Activated CD4-positive, alpha-beta T cell treated with anti-CD3 and anti-CD28 coated beads, Interleukin-2, amount 50 U/mL, for 24 hours (primary cell): ENCODE measurements around the gene MSRB1.
"Not testable (repeated sequence)": the region's sequence is repeated elsewhere in the genome, so short reads cannot be mapped to it uniquely, and the experiment has no call there.

Experiments
- DNase-seq, 2 donors: peaks; one replicate each; pipeline ENCODE4 v3.0.0-alpha.2; 2020; ENCODE audit warnings: low read depth in 1 of 2, low spot score in 1 of 2

Gene MSRB1

DNA sequence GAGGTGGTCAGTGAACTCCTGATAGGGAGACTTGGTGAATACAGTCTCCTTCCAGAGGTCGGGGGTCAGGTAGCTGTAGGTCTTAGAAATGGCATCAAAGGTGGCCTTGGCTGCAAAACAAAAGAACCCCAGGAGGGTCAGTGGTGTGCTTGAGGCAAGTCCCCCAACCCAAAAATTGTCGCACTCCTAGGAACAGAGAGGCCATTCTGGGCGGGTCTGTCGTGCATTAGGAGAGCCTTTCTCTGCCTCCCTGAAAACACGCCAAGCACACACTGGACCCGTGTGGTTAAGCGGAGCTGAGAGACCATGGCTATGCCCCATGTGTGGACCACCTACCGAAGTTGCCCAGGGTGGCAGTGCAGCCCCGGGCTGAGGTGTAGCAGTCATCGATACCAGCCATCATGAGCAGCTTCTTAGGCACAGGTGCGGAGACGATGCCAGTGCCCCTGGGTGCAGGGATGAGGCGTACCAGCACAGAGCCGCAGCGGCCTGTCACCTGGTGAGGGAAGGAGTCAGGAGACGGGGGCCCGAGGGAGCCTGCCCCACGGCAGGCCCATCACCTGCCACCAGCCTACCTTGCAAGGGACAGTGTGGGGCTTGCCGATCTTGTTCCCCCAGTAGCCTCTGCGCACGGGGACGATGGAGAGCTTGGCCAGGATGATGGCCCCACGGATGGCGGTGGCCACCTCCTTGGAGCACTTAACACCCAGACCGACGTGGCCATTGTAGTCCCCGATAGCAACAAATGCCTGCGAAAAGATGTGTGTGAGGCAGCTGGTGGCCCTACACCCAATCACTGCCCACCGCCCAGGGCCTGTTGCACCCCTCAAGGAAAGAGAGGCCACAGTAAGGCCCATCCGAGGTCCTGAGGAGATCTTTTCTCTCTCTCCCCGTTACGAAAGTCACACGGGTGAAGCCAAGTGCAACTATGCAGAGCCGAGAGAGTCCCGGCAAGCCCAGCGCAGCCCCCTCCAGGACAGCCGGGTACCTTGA lies 19.5 kb upstream of the MSRB1 start:
- DNase-seq, result not testable (repeated sequence)

DNA sequence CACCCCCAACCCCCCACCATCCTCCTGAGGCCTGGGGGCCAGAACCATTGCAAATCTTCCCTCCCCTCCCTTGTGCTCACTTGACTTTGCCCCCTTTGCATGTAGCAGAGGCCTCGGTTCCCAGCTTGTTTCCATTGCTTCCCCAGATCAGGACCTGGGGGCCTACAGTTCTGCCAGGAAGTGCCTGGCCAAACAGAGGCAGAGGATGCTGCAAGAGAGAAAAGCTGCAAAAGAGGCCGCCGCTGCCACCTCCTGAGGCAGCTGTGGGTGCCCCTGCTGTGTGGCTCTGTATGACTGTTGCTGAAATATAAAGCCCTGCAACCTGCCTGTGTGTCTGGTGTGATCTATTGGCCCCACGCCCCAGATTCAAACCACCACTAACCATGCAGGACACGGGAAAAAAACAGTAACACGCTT lies 18.7 kb upstream of the MSRB1 start:
- no peak for DNase-seq

DNA sequence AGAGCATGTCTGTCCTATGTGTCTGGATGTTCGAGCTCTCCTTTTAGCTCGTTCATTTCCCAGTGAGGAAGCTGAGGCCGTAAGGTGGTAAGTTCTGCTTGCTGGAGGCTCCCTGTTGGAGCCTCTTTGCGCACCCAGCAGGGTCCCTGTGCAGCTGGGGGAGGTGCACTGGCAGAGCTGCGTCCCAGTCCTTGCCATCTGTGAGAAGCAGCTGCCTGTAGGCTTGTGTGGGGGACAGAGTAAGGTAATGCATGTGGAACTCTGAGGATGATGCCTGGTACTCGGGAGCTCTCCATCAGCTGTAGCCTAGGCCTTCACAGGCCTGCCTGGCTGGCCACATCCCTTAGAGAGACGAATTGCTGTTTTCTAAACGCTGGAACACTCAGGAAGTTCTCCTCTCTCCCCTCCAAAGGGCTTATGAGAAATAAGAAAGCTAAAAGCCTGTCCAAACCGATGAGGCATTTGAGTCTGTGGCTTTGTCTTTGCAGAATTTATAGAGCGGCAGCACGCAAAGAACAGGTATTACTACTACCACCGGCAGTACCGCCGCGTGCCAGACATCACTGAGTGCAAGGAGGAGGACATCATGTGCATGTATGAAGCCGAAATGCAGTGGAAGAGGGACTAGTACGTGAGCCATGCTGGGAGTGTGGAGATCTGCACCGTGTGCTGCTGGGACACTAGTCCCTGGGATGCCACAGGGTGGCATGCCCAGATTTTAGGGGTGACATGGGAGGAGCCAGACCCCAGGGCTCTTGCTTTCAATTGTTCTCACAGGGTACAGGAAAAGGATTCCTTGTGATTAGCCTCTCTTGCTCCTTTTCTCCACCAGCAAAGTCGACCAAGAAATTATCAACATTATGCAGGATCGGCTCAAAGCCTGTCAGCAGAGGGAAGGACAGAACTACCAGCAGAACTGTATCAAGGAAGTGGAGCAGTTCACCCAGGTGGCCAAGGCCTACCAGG lies 17.9 kb upstream of the MSRB1 start:
- peak; percentile 53 to 59 for DNase-seq

DNA sequence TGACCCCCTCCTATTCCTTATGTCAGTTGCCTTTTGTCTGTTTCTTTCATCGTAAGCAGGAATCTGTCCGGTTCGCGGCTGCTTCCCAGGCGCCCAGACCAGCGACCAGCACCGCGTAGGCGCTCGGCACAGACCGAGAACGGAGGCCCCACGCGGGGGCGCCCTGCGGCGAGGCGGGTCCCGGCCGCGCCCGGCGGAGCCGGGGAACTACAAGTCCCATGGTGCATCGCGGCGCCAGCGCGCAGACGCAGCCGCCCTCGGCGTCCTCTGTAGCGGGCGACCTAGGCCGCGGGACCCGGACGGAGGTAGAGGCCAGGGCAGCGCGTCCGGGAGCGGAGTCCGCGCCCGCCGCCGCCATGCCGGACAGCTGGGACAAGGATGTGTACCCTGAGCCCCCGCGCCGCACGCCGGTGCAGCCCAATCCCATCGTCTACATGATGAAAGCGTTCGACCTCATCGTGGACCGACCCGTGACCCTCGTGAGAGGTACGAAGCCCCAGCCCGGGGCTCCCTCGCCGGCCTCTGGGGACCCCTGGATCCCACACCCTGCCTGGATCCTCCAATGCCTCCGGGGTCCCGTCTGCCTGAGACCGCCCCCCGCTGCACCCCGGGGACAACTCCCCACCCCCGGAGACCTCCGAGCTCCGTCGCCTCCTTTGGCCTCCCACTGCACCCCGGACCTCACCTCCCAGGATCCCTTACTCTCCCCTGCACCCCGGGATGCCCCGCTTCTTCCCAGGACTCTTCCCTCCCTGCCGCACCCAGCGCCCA lies 16.5 kb upstream of the MSRB1 start, which contains the start of gene NDUFB10:
Gene NDUFB10 (plus strand): TSS at position 270 of the 771 bp plus-strand sequence. CDS start 87 bp downstream, at position 357.
- DNase-seq, result peak; percentile 78 to 87

DNA sequence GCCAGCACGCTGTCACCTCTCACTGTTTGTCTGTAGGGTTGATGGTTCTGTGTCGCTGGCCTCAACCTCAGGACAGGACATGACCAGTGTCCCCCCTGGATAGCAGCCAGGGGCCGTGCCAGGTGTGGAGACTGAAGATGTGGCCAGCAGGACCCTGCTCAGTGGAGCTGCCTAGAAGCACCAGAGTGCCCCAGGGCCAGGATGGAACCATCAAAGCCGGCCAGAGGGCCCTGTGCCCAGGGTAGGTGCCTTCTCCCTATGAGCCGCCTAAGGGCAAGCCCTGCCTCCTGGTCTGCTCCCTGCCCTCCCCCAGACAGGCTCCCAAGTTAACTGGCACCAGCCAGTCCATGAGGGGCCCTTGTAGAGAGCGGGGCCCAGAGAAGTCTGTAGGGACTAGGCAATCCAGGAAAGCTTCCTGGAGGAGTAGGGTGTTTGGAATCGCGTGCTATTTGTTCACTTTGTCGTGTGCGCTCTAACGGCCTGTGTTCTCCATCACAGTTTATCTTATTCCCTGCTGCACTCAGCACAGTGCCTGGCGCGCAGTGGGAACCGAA lies 15.8 kb upstream of the MSRB1 start:
- no peak for DNase-seq

DNA sequence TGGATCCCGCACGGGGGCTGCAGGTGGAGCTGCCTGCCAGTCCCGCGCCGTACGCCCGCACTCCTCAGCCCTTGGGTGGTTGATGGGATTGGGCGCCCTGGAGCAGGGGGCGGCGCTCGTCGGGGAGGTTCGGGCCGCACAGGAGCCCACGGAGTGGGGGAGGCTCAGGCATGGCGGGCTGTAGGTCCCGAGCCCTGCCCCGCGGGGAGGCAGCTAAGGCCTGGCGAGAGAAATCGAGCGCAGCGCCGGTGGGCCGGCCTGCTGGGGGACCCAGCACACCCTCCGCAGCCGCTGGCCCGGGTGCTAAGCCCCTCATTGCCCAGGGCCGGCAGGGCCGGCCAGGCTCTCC lies 15.1 kb upstream of the MSRB1 start:
- DNase-seq, result not testable (repeated sequence)

DNA sequence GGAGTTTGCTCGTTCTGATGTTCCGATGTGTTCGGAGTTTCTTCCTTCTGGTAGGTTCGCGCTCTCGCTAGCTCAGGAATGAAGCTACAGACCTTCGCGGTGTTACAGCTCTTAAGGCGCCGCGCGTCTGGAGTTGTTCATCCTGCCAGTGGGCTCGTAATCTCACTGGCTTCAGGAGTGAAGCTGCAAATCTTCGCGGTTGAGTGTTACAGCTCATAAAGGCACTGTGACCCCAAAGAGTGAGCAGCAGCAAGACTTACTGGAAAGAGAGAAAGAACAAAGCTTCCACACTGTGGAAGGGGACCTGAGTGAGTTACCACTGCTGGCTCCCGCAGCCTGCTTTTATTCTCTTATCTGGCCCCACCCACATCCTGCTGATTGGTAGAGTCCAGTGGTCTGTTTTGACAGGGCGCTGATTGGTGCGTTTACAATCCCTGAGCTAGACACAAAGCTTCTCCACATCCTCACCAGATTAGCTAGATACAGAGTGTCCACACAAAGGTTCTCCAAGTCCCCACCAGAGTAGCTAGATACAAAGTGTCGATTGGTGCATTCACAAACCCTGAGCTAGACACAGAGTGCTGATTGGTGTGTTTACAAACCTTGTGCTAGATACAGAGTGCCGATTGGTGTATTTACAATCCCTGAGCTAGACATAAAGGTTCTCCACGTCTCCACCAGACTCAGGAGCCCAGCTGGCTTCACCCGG lies 14.6 kb upstream of the MSRB1 start:
- not testable (repeated sequence) for DNase-seq

DNA sequence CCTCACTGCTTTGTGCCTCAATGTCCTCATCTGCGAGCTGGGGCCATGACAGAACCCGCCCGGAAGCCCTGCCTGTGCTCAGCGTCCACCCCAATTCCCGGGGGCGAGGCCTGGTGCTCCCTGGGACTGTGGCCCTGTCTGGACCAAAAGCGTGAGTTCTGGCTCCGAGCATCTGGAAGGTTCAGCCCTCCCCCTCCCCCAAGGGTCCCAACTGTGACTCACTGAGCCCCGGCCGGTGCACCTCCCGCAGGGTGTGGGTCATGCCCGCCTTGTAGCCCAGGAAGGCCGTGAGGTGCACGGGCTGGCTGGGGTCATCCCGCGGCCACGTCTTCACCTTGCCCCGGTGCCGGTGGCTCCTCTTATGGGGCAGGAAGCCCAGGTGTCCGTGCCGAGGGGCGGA lies 10.7 kb upstream of the MSRB1 start:
- no peak for DNase-seq

DNA sequence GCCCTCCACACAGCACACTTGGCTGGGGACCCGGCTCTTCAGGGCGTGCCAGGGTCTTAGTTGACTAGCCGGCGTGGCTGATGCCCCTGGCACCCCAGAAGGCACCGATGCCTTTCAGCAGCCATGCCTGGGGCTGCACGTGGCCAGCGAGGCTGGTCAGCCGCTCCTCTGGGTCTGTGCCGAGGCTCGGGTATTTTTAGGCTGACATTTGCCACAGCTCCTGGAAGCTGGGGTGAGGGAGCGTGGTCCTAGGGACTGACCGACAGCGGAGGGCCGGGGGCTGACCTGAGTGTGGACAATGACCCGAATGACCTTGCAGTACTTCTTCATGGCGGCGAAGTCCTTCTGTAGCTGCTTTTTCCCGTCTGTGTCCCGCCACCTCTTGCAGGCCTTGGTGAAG lies 7.6 kb upstream of the MSRB1 start:
- DNase-seq, result no peak

DNA sequence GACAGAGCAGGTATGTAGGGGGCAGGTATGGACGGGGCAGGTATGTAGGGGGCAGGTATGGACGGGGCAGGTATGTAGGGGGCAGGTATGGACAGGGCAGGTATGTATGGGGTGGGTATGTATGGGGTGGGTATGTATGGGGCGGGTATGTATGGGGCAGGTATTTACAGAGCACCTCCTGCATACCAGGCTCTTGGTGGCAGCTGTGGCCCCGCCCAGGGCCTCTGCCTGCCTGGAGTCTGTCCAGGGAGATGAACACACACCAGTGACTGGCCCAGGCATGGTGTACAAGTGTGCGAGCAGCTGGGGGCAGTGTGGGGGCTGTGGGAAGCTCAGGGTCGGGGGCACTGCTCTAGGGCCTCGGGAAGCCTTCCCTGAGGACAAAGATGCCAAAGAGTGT lies 7.0 kb upstream of the MSRB1 start:
- DNase-seq, result no peak

DNA sequence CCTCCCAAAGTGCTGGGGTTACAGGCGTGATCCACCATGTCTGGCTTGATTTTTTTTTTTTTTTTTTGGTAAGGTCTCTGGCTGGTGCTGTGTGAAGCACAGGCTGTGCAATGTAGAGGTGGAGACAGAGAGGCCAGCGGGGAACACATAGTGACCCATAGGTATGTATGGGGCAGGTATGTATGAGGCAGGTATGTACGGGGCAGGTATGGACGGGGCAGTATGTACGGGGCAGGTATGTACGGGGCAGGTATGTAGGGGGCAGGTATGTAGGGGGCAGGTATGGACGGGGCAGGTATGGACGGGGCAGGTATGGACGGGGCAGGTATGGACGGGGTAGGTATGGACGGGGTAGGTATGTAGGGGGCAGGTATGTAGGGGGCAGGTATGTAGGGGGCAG lies 6.5 kb upstream of the MSRB1 start:
- no peak for DNase-seq

DNA sequence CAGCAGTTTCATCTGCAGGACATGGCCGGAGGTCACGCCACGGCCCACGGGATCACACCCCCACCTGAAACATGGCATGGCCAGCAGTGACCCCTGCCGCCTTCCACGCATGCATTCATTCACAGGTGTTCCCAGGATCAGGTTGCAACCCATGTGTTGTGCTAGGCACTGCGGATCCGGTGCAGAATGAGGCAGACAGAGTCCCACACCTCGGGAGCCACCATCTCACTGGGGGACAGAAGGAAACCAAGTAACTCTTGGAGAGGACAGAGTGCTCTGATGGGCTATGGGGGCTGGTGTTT lies 4.3 kb upstream of the MSRB1 start:
- no peak for DNase-seq

DNA sequence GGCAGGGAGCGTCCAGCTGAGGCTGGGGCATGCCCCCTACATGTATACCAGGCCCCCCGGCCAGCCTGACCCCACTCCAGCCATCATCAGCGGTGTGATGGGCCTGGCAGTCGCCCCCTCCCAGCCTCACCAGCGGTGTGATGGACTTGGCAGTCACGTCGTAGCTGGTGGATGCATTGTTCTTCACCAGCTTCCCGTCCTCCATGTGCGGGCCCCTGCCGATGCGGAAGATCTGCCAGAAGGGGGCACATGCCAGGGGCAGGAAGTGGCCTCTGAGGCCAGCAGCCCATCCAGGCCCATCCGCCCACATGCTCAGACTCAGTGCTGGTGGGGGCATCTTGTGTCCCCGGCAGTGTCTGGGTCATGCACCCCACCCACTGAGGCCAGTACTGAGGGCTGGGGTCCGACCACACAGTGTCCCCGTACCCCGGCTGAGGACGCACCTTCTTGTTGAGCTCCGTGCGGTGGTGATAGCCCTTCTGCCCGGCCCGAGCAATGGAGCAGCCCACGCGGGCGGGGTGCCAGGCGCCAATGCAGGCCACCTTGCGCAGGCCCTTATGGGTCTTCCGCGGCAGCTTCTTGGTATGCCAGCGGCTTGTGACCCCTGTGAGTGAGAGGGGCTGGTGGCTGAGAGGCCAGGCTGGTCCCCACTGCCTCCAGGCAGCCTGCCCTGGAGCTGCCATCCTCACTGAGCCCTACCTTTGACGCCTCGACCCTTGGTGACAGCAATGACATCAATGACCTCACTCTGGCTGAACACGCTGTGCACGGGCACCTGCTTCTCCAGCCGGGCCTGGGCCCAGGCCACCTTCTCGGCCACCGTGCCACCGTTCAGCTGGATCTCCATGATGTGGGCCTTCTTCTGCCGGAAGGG lies 3.7 kb upstream of the MSRB1 start:
- DNase-seq, result no peak

DNA sequence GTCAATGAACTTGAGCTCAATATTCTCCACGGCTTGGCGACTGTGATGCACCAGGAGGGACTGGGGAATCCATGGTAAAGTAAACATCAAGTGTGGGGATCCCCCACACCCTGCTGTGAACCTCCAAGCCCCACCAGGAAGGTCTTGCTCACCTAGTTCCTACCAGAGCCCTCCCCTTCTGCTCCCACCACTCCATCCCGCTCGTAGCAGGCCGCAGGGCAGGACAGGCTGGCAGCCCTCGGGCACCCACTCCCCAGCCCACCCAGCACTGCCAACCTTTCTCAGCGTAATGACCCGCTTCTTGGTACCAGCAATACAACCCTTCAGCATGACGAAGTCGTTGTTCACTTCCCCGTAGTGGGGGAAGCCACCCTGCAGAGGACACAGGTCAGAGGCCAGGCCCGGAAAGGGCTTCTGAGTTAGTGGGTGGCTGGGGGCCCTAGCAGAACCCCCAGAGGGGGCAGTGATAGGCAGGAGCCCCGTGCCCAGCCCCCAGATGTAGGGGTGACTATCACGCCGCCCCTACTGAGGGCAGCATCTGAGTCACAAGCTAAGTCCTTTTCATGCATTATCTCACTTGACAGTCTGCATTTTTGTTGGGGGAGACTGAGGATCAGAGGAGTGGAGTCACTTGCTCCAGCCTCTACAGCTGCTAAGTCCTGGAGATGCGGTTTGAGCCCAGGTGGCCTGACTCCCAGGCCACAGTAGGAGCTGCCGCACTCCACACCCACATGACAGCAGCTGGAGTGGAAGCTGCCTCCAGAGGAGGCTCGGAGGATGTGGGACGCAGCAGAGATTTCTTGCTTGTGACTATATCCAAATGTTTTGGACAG lies 2.8 kb upstream of the MSRB1 start:
- DNase-seq, result no peak

DNA sequence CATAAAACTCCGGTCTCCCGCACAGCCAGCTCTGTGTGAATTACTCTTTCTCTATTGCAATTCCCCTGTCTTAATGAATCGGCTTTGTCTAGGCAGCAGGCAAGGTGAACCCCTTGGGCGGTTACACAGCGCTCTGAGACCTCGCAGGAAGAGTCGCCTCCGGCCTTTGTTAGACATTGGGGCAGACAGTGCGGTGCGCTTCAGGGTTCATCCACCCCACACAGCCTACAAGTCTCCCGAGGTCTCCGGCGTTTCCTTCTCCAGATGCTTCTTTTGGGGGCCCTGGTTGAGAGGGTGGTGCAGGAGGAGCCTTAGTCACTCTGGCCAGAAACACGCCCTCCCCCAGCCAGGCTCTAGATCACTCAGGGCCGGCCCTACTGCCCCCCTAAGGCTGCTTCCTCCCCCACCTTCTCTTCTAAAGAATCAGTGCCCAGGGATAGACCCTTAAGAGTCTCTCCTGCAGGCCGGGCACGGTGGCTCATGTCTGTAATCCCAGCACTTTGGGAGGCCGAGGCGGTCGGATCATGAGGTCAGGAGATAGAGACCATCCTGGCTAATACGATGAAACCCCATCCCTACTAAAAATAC lies 1.7 kb upstream of the MSRB1 start:
- no peak for DNase-seq

DNA sequence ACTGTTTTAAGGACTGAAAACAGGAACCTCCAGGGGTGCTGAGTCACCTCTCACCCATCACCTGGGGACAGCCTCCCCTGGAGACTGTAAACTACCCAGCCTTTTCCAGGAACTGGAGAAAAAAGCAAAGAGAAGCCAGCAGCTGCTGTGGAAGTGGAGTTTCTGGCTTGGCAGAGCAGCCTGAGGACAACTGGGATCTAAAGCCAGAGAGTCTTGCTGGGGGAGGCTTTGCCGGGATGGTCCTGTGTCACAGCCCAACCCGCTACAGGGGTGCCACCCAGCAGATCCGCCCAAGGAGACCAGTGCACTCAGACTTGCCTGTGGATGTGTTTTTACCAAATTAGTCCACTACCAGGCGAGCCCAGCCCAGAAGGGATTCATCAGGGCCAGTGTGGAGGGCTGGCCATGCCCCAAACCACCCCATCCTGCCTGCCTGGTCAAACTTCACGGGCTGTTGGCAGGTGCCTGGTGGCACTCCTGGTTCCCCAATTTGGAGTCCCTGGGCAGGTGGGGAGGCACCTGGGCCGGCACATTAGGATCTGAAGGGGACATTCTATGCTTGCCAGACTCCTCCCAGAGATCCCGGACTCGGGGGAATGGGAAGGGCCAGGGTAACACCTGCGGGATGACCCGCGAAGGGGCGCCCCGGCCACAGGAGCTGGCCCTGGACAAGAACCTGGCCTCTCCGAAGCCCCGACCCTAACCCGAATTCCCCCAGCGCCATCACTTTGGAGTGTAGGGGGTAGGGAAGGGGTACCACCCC lies 771 bp downstream of the MSRB1 start:
- no peak for DNase-seq
